Endometrial microvascular endothelial cells (primary cell): ENCODE measurements around the gene ABCB9. TPM values are rescaled to one million over a fixed set of nuclear protein-coding genes. Genes with fewer than 3 reads are reported as not detected.

Source experiments
- in situ Hi-C: cut with HindIII; loops from 2 replicates; pipeline ENCODE4 v1.10.0; 2017; ENCODE audit warnings: low sequenced_read_pairs, low pct_unique_long_range_greater_than_20kb; ENCODE audit errors: inconsistent ontology term
- total RNA-seq: library from RNA; depleted of rRNA; stranded (reverse); fragments of >200 nt; gene quantifications from one replicate; pipeline ENCODE4 v1.2.3, GENCODE V29; 2015; ENCODE audit errors: inconsistent ontology term

Gene ABCB9
- total RNA-seq, 1 donor from 2014 or later: 8.0 TPM

DNA sequence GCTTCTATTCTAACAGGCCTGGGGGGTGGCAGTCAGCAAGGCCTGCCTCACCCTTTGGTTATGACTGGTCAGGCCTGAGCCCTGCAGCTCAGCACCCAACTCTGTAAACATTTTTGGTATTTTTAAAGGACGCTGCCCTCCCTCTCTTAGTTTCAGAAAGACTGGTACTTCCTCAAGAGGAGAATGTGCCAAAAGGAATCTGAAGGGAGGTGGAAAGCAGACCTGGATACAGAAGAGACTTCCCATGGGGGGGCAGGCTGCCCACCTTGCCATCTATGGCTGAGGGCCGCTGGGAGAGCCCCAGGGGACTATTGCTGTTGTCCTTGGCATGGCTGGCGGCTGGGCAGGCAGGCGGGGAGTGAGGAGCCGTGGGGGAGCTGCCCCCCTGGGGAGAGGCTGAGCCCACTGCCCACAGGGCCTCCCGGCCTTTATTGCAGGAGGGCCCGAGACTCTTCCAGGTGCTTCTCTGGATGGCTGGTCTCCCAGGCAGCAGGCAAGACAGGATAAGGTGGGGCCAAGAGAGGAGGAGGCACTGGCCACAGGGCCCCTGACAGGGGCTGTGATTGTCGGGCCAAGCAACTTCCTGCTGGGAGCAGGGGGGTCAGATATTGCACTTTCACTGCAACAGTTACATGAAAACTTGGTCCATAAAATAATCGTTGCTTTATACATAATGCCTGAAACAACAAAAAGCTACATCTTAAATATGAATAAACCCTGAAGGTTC lies 17.7 kb upstream of the ABCB9 start:
- in situ Hi-C loops: no loop called here

- in situ Hi-C loops: no loop called here
Observed at GRCh38 chr12:122982963-122983788, 16.9 kb upstream of the ABCB9 start.

- in situ Hi-C loops: no loop called here
Observed at GRCh38 chr12:122982477-122982815, 16.2 kb upstream of the ABCB9 start.

- in situ Hi-C loops: no loop called here
Observed at GRCh38 chr12:122981587-122982476, 15.6 kb upstream of the ABCB9 start.

DNA sequence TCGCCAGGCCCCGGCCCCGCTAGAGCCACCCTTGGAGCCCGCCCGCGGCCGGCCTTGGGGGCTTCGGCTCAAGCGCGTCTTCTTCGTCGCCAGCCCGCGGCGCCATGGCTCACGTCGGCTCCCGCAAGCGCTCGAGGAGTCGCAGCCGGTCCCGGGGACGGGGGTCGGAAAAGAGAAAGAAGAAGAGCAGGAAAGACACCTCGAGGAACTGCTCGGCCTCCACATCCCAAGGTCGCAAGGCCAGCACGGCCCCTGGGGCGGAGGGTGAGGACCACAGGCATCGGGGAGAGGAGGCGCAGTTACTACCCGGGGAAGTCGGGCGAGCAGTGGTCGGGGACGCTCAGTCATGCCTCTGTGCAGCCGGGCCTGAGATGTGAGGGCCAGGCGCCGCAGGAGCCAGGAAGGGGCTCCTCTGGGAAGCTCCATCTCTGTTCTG lies 14.8 kb upstream of the ABCB9 start:
- in situ Hi-C loops: no loop called here

DNA sequence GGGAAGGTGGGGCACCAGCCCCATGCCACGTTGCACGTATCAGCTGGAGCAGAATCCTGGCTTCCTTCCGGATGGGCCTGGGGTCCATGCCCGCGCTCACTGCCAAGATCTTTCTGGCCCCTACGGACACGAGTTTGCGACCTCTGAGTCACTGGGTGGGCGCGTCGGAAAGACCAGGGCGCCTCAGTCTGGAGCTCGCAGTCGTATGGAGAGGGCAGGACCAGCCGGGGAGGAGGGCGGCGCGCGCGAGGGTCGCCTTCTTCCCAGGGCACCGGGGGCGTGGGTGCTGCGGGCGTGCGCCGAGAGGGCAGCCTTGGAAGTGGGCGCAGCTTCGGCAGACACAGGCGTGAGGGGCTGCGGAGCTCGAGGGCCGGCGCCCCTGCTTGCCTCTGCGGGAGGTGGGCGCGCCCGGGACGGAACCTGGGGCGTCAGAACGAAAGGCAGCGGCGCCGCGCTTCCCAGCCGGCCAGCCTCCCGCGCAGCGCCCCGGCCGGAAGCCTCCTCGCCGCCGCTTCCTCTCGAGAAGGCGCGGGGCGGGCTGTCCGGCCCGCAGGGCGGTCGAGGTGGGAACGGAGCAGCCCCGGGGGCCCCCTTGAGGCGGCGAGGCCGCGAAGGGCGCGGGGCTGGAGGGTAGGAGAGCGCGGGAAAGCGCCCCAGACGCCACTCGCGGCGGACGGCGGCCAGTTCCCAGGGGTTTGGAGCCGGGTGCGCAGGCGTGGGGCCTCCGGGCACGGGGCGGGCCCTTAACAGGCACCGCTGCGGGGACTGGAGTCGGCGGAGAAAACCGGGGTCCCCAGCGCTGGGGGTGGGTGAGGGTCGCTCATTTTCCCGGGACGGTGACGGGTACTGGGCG lies 14.1 kb upstream of the ABCB9 start, which contains the start of gene ARL6IP4:
Gene ARL6IP4, plus strand, starts transcription at position 499 of the 853 bp plus-strand sequence. CDS start 459 bp downstream, outside the sequence.
- in situ Hi-C loops: no loop called here

DNA sequence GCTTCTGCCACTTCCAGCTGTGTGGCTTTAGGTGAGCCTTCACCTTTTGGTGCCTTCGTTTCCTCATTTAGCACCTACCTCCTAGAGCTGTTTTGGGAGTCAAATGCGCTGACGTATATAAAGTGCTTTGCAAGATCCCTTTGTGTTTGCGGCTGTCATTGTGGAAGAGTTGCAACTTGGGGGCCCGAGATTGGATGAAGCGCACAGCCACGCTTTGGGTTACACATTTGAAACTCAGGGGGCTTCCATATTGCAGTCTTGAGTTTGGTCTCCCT lies 13.6 kb upstream of the ABCB9 start:
- in situ Hi-C loops: no loop called here

GRCh38 chr12:122979001-122979907 lies 13.0 kb upstream of the ABCB9 start:
- in situ Hi-C loops: no loop called here

DNA sequence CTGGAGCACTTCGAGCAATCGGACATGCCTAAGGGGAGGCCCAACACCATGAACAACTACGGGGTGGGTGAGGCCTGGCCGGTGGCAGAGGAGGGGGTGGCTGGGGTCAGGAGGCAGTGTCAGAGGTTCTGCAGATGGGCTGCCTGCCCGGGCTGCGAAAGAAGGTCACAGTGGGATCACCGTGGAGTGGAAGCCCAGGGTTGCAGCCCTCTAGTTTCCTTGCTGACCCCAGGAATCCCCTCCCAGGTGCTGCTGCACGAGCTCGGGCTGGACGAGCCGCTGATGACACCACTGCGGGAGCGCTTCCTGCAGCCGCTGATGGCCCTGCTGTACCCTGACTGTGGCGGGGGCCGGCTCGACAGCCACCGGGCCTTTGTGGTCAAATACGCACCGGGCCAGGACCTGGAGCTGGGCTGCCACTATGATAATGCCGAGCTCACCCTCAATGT lies 12.3 kb upstream of the ABCB9 start:
- in situ Hi-C loops: no loop called here

GRCh38 chr12:122977655-122978392 lies 11.6 kb upstream of the ABCB9 start:
- in situ Hi-C loops: no loop called here

- in situ Hi-C loops: no loop called here
Observed at GRCh38 chr12:122977153-122977552, 10.9 kb upstream of the ABCB9 start.

- in situ Hi-C loops: no loop called here
Observed at GRCh38 chr12:122976648-122976975, 10.3 kb upstream of the ABCB9 start.

DNA sequence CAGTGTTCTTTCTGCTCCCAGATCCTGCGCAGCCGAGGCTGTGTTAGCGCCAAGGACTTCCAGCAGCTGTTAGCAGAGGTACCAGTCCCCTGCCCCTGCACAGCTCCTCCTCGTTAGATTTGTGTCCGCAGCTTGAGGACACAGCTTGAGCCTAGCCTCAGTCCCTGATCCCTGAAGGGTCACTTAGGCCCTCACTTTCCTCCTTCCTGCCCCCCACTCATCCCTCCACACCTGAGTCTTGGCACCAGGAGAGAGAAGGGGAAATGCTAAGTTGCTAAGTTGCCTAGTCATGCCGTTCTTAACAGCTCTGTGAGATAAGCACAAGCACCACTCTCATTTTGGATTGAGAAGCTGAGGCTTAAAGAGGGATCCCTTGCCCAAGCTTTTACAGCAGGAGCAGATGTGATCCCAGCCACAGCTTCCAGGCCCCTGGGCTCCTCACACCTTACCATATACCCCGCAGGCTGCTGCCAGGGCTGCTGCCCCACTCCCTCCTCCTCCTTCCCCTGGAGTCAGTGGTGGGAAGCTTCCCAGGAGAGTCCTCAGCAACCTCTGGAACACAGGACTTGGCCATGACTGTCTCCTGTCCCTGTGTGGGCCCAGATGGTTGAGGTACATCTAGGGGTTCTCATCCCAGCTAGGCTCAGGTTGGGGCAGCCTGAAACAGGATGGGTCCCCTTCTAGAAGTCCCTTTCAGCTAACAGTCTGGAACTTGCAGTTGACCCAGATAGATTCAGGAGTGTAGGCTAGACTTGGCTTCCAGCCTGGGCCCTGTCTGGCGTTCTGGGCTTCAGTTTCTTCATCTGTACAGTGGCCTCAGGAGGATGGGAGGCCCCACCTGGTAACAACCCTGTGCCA lies 9.8 kb upstream of the ABCB9 start:
- in situ Hi-C loops: no loop called here

- in situ Hi-C loops: no loop called here
Observed at GRCh38 chr12:122974892-122975789, 8.9 kb upstream of the ABCB9 start, which contains the start of gene OGFOD2. Gene OGFOD2 (plus strand): TSS chr12:122975244. CDS start chr12:122975252, 8 bp downstream.

- in situ Hi-C loops: no loop called here
Observed at GRCh38 chr12:122974274-122974891, 8.1 kb upstream of the ABCB9 start.
